H9 (cell line): ENCODE data around the gene RNU6-9. TPM values are rescaled to one million over a fixed set of nuclear protein-coding genes. Genes with fewer than 3 reads are reported as not detected.

ENCODE experiments used
- DNase-seq: peaks from one replicate; pipeline ENCODE4 v3.0.0-alpha.2; 2017
- H2AFZ ChIP-seq: one replicate; pipeline ENCODE4 v1.6.1; 2013; ENCODE audit warnings: mild to moderate bottlenecking, low read length, control low read depth, moderate library complexity
- H2AK5ac ChIP-seq: 2 replicates; pipeline ENCODE4 v1.6.1; 2013; ENCODE audit warnings: low read length, control low read depth, mixed read lengths; ENCODE audit not compliant: insufficient read length
- H2BK120ac ChIP-seq: one replicate; pipeline ENCODE4 v1.6.1; 2013; ENCODE audit warnings: low read depth, mild to moderate bottlenecking, low read length, control low read depth, inconsistent platforms; ENCODE audit not compliant: poor library complexity, severe bottlenecking
- H2BK12ac ChIP-seq: 2 replicates; pipeline ENCODE4 v1.6.1; 2013; ENCODE audit warnings: low read length, control low read depth, mixed read lengths, low read depth; ENCODE audit not compliant: insufficient read length
- H2BK15ac ChIP-seq: 2 replicates; pipeline ENCODE4 v1.6.1; 2013; ENCODE audit warnings: low read depth, low read length, control low read depth
- H2BK20ac ChIP-seq: one replicate; pipeline ENCODE4 v1.6.1; 2013; ENCODE audit warnings: low read depth, mild to moderate bottlenecking, low read length, control low read depth, inconsistent platforms; ENCODE audit not compliant: poor library complexity, severe bottlenecking
- H2BK5ac ChIP-seq: 2 replicates; pipeline ENCODE4 v1.6.1; 2013; ENCODE audit warnings: low read length, control low read depth, mixed read lengths; ENCODE audit not compliant: insufficient read length
- H3K14ac ChIP-seq: 2 replicates; pipeline ENCODE4 v1.6.1; 2013; ENCODE audit warnings: low read length, control low read depth; ENCODE audit not compliant: insufficient read depth
- H3K18ac ChIP-seq: 2 replicates; pipeline ENCODE4 v1.6.1; 2013; ENCODE audit warnings: low read depth, mild to moderate bottlenecking, mixed read lengths, low read length, control low read depth; ENCODE audit not compliant: insufficient read length
- H3K23ac ChIP-seq: 2 replicates; pipeline ENCODE4 v1.6.1; 2013; ENCODE audit warnings: low read length, control low read depth, mixed read lengths, low read depth; ENCODE audit not compliant: insufficient read length
- H3K23me2 ChIP-seq: 2 replicates; pipeline ENCODE4 v1.6.1; 2013; ENCODE audit warnings: low read depth, mild to moderate bottlenecking, mixed read lengths, low read length, control low read depth; ENCODE audit not compliant: insufficient read length, poor library complexity, severe bottlenecking
- H3K27ac ChIP-seq: 2 replicates; pipeline ENCODE4 v1.5.1; 2013; ENCODE audit warnings: low read length, control low read depth, mixed read lengths, low read depth; ENCODE audit not compliant: insufficient read length
- H3K27me3 ChIP-seq: 2 replicates; pipeline ENCODE4 v1.6.1; 2013; ENCODE audit warnings: low read length, control low read depth, inconsistent platforms; ENCODE audit not compliant: insufficient read depth
- H3K4ac ChIP-seq: 2 replicates; pipeline ENCODE4 v1.6.1; 2013; ENCODE audit warnings: low read depth, mild to moderate bottlenecking, control low read depth, inconsistent platforms, low read length, moderate library complexity
- H3K4me1 ChIP-seq: 2 replicates; pipeline ENCODE4 v1.6.1; 2013; ENCODE audit warnings: low read length, control low read depth, inconsistent platforms; ENCODE audit not compliant: insufficient read depth
- H3K4me2 ChIP-seq: 2 replicates; pipeline ENCODE4 v1.6.1; 2013; ENCODE audit warnings: low read length, control low read depth, mixed read lengths; ENCODE audit not compliant: insufficient read length, insufficient read depth
- H3K56ac ChIP-seq: 2 replicates; pipeline ENCODE4 v1.6.1; 2013; ENCODE audit warnings: low read depth, mild to moderate bottlenecking, mixed read lengths, low read length, control low read depth; ENCODE audit not compliant: insufficient read length
- H3K79me1 ChIP-seq: 2 replicates; pipeline ENCODE4 v1.6.1; 2013; ENCODE audit warnings: low read depth, mild to moderate bottlenecking, moderate library complexity, low read length, control low read depth, inconsistent platforms; ENCODE audit not compliant: insufficient read depth, poor library complexity, severe bottlenecking
- H3K79me2 ChIP-seq: 2 replicates; pipeline ENCODE4 v1.6.1; 2013; ENCODE audit warnings: low read length, control low read depth, inconsistent platforms; ENCODE audit not compliant: insufficient read depth
- H3K9ac ChIP-seq: 2 replicates; pipeline ENCODE4 v1.6.1; 2013; ENCODE audit warnings: low read length, control low read depth, mixed read lengths; ENCODE audit not compliant: insufficient read length; ENCODE audit errors: extremely low read depth
- H3K9me3 ChIP-seq: one replicate; pipeline ENCODE4 v1.6.1; 2013; ENCODE audit warnings: low read depth, low read length, inconsistent platforms; ENCODE audit not compliant: control insufficient read depth
- H3T11ph ChIP-seq: one replicate; pipeline ENCODE4 v1.6.1; 2013; ENCODE audit warnings: mild to moderate bottlenecking, low read length, control low read depth, inconsistent platforms
- H4K20me1 ChIP-seq: one replicate; pipeline ENCODE4 v1.6.1; 2013; ENCODE audit not compliant: control insufficient read depth, insufficient read length, insufficient read depth
- H4K5ac ChIP-seq: 2 replicates; pipeline ENCODE4 v1.6.1; 2013; ENCODE audit warnings: low read depth, mild to moderate bottlenecking, mixed read lengths, low read length, control low read depth; ENCODE audit not compliant: insufficient read length
- H4K8ac ChIP-seq: replicated peaks from 2 replicates; pipeline ENCODE4 v1.6.1; 2013; ENCODE audit warnings: low read length, control low read depth, mixed read lengths, low read depth; ENCODE audit not compliant: insufficient read length
- H4K91ac ChIP-seq: 2 replicates; pipeline ENCODE4 v1.6.1; 2013; ENCODE audit warnings: low read depth, mild to moderate bottlenecking, moderate library complexity, mixed read lengths, low read length, control low read depth; ENCODE audit not compliant: insufficient read length
- H3K27ac Mint-ChIP-seq, 3 experiments: 2 replicates in 2 of 3; 3 replicates in 1 of 3; pipeline ENCODE4 v1.8.0; 2020 to 2021; ENCODE audit warnings: mixed read lengths in 3 of 3, mild to moderate bottlenecking in 1 of 3, moderate library complexity in 1 of 3
- H3K27me3 Mint-ChIP-seq: 2 replicates; pipeline ENCODE4 v1.8.0; 2021; ENCODE audit warnings: low read depth, mild to moderate bottlenecking, moderate library complexity, mixed read lengths
- H3K36me3 Mint-ChIP-seq, 3 experiments: 2 replicates in 2 of 3; 3 replicates in 1 of 3; pipeline ENCODE4 v1.8.0; 2020 to 2021; ENCODE audit warnings: low read depth in 3 of 3, mixed read lengths in 3 of 3; ENCODE audit not compliant: insufficient read depth in 1 of 3
- H3K4me1 Mint-ChIP-seq, 2 experiments: 2 replicates each; pipeline ENCODE4 v1.8.0; 2020; ENCODE audit warnings: mixed read lengths in 2 of 2
- H3K4me3 Mint-ChIP-seq, 2 experiments: 2 replicates in 1 of 2; 3 replicates in 1 of 2; pipeline ENCODE4 v1.8.0; 2020 to 2021; ENCODE audit warnings: mild to moderate bottlenecking in 2 of 2, mixed read lengths in 2 of 2, moderate library complexity in 1 of 2
- H3K9me3 Mint-ChIP-seq, 2 experiments: 2 replicates in 1 of 2; 3 replicates in 1 of 2; pipeline ENCODE4 v1.8.0; 2020; ENCODE audit warnings: mild to moderate bottlenecking in 2 of 2, mixed read lengths in 2 of 2, moderate library complexity in 1 of 2
- CTCF ChIP-seq: fragments of 200-600 bp; sonication (generic); conservative IDR thresholded peaks from 3 replicates; pipeline ENCODE4 v1.8.0; 2021; ENCODE audit warnings: antibody characterized with exemption, mild to moderate bottlenecking
- WGBS: extraction: QIAGEN DNeasy Blood & Tissue Kit; methylation state at CpG from one replicate; pipeline ENCODE4 v1.1.7; 2013; ENCODE audit warnings: missing lambda C conversion rate, low lambda C conversion rate, mixed read lengths; ENCODE audit not compliant: insufficient read length; ENCODE audit errors: extremely low coverage; 5-methylcytosine and 5-hydroxymethylcytosine counted together
- total RNA-seq: library from RNA; stranded (reverse); gene quantifications from 2 replicates; pipeline ENCODE4 v1.2.1, GENCODE V29; 2021

RNU6-9 gene
- total RNA-seq, 1 experiment from 2014 or later, result not detected

- no peaks in the 10 kb centered on the region; the same call in 1 of the 2 replicates for H3K4me1 ChIP-seq
- H3K9ac ChIP-seq, result no peak overlapping the region
- H3K4ac ChIP-seq, result no peak overlapping the region
- H2BK5ac ChIP-seq, result no peak overlapping the region
- H2BK20ac ChIP-seq, result no peak overlapping the region
- H3K27ac ChIP-seq, result no peak overlapping the region
- H2BK12ac ChIP-seq, result no peak overlapping the region
- peaks cover 4% of the 10 kb centered on the region for H3K79me1 ChIP-seq
- H3K79me2 ChIP-seq, result peaks cover 3% of the 10 kb centered on the region; the same call in 1 of the 2 replicates
- Mint-ChIP-seq H3K27ac (peak overlapping the region in 1 of 3 experiments; percentile 22; a peak in 1 of 7 replicates), H3K27me3 (no peaks in the 10 kb centered on the region; the same call in 1 of the 2 replicates), H3K4me3 (no peak overlapping the region), H3K4me1 (peaks cover 2 to 29% of the 10 kb centered on the region in 2 experiments; a peak in 3 of 4 replicates), H3K36me3 (peaks cover 2 to 28% (median 28%) of the 10 kb centered on the region in 3 experiments; a peak in 5 of 7 replicates), H3K9me3 (no peaks in the 10 kb centered on the region)
- no peak overlapping the region for H2BK15ac ChIP-seq
- no peak overlapping the region for H3K56ac ChIP-seq
- H3K23me2 ChIP-seq, result no peaks in the 10 kb centered on the region
- H3K23ac ChIP-seq, result no peak overlapping the region
- H4K91ac ChIP-seq, result no peak overlapping the region
- no peak overlapping the region for H3K18ac ChIP-seq
- H3K4me2 ChIP-seq, result no peak overlapping the region
- DNase-seq, result no peak
- no CpG with 5 or more reads among the region's 32 CpGs for WGBS
- H3T11ph ChIP-seq, result no peak overlapping the region
- no peak overlapping the region for H2BK120ac ChIP-seq
- no peak overlapping the region for H2AK5ac ChIP-seq
- no peak overlapping the region for H2AFZ ChIP-seq
- H4K8ac ChIP-seq, result no peak overlapping the region
- no peaks in the 10 kb centered on the region for H3K9me3 ChIP-seq
- TF ChIP-seq CTCF, result no peak
- H4K5ac ChIP-seq, result no peak overlapping the region
- H3K14ac ChIP-seq, result no peak overlapping the region
- no peaks in the 10 kb centered on the region for H4K20me1 ChIP-seq
- no peaks in the 10 kb centered on the region for H3K27me3 ChIP-seq
These were observed 6.2 kb downstream of the RNU6-9 start for GRCh38 chr19:899336-900042.
